NCI-H524 (cell line): ENCODE data around the gene PLEKHJ1.
"Not testable (repeated sequence)": the region's sequence is repeated elsewhere in the genome, so short reads cannot be mapped to it uniquely, and the experiment has no call there.

Source experiments
- DNase-seq, 2 experiments: peaks; one replicate each; lab custom pipeline; 2025; lab: John Stamatoyannopoulos, UW

The PLEKHJ1 gene, protein sequence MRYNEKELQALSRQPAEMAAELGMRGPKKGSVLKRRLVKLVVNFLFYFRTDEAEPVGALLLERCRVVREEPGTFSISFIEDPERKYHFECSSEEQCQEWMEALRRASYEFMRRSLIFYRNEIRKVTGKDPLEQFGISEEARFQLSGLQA

DNA sequence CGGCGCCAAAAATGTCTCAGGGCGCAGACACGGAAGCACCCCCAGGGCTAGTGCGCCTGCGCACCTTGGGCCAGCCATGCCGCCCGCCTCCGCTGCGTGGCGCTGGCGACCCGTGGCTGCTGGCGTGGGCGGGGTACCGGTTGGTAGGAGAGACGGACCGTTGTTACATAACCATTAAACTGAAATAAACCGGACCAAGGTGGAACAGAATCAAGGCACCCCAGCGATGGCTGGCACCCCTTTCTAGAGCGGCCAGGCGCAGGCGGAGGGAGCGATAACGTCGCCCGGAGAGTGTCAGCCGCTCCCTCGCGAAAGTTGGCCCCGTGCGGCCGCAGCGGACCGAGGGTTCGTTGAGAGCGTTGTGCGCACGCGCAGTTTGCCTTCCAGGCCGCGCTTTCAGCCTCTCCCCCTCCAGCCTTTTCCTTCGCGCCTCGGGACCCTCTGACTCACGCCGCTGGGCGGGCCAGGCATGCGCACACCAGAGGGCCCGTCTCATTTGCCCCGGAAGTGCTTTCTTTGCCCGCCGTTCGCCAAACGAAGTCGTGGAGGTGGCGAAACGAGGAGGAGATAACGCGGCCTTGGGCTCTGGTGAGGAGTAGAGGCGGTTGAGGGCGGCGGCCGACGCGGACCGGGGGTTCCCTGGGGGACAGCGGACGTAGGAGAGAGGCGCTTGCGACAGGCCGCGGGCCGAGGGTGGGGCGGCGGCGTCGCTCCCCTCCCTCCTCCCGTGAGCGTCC is at the start of gene PLEKHJ1, which contains the start of gene SF3A2:
Gene PLEKHJ1, minus strand, starts transcription at position 16 of the 737 bp plus-strand sequence. CDS start 81 bp downstream, outside the sequence.
Gene SF3A2, plus strand, starts transcription at position 511 of the 737 bp plus-strand sequence. CDS start 6,595 bp downstream, outside the sequence.
- peak; percentile 96 to 99 for DNase-seq

GRCh38 chr19:2283835-2284507 is 47.8 kb upstream of the PLEKHJ1 start:
- no peak for DNase-seq

- no peak for DNase-seq
Measured at GRCh38 chr19:2282862-2283237, 46.7 kb upstream of the PLEKHJ1 start.

GRCh38 chr19:2282062-2282861 is 46.1 kb upstream of the PLEKHJ1 start, which contains the start of gene PEAK3:
Gene PEAK3 (minus strand): TSS chr19:2282175. CDS start chr19:2280931, 1,244 bp downstream.
- no peak for DNase-seq

GRCh38 chr19:2281265-2282061 is 45.3 kb upstream of the PLEKHJ1 start:
- DNase-seq: not testable (repeated sequence)

DNA sequence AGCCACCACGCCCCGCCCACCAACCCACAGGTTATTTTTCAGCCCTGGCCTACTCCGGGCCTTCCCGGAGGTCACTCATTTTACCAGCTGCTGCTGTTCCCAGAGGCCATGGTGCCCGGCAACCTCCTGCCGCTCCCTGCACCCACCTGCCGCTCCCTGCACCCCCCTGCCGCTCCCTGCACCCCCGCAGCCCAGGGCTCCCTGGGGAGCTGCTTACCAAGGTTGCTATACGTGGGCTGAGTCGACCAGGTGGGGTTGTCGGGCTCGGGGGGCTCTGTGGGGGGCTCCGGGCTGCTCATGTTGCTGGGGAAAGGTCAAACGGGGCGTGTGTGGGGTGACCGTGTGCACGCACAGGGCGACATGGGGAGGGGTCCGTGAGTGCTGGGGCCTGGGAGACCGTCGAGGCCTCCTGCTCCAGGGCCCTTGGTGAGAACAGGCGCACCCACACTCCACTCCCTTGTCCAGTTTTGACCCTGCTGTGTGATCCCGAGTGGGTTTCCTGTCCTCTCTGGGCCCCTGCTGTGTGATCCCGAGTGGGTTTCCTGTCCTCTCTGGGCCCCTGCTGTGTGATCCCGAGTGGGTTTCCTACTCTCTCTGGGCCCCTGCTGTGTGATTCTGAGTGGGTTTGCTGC is 44.6 kb upstream of the PLEKHJ1 start:
- DNase-seq: no peak

DNA sequence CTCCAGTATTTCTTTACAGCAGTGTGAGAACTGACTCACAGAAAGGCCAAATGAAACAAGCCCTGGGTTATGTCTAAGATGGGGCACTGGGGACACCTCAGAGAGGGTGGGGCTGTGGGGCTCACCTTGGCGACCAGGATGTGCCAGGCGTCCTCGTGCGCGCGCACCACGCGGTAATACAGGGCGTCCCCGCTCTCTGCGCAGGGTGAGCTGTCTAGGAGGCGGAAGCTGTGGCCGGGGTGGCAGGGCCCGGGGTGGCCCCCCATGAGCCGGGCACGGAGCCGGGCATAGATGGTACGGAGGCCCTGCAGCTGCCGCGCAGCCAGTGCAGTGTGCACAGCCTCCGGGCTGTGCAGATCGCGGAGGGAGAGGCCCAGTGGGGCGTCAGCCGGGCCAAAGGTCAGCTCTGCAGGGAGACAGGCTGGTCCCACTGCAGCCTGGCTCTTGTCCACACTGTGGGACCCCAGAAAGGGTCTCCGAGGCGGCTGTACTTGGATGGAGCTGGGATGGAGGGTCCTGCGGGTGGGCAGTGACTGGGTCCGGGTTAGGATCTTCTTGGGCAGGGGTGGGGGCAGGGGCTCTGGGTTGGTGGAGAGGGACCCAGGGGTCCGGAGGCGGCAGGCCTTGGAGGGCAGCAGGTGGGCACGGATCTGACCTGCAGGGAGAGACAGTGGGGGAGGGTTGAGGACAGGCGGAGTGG is 42.5 kb upstream of the PLEKHJ1 start:
- DNase-seq: no peak

GRCh38 chr19:2277138-2277537 is 41.0 kb upstream of the PLEKHJ1 start:
- DNase-seq: no peak

DNA sequence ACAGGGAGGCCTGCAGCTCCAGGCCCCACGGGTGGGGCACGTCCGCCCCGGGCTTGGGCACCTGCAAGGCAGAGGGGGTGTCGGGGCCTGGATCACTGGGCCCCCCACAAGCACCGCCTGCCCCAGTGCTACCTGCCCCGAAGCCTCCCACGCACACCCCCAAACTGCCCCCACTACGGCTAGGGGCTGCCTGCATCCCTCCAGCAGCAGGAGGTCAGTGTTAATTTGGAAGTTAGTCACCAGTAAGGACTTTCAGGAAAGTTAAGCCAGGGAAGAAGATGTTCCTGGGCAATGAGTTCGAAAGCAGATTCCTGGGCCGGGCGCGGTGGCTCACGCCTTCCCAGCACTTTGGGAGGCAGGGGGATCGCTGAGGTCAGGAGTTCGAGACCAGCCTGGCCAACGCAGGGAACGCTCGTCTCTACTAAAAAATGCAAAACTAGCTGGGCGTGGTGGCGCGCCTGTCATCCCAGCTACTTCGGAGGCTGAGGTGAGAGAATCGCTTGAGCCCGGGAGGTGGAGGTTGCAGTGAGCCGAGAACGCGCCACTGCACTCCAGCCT is 40.4 kb upstream of the PLEKHJ1 start:
- no peak for DNase-seq

DNA sequence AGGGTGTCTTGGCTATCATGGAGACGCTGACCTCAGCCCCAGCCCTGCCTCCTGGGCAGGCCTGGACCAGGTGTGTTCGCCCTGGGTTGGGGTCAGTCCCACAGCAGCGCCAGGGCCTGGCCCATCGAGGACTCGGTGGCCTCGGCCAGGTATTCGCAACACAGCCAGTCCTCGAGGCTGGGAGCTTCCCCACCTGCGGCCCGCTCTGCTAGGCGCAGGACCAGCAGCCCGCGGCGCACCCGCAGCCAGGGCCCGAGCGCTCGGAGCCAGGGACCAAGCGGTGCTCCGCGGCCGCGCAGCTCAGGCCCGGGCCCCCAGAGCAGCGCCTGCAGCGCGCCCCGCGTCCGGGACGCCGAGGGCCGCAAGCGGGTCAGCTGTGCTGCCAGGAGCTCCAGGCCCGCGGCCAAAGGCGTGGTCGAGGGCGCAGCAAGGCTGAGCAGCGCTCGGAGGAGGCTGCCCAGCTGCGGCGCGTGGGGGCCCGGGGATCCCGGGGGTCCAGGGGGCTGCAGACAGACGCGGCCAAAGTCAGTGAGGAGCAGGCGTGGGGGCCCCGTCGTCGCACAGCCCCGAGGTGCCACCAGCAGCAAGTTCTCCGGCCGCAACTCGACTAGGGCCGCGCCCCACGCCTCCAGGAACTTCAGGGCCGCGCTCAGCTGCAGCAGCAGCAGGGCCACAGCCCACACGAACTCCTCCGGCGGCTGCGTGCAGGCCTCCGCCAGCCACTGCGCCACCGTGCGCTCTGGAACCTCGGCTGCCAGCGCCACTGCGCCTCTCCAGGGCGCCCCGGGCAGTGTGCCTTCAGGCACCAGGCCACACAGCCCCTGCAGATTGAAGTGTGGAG is 39.7 kb upstream of the PLEKHJ1 start:
- no peak for DNase-seq

- DNase-seq: peak; percentile 64 to 79
Measured at GRCh38 chr19:2274931-2275535, 38.9 kb upstream of the PLEKHJ1 start.

DNA sequence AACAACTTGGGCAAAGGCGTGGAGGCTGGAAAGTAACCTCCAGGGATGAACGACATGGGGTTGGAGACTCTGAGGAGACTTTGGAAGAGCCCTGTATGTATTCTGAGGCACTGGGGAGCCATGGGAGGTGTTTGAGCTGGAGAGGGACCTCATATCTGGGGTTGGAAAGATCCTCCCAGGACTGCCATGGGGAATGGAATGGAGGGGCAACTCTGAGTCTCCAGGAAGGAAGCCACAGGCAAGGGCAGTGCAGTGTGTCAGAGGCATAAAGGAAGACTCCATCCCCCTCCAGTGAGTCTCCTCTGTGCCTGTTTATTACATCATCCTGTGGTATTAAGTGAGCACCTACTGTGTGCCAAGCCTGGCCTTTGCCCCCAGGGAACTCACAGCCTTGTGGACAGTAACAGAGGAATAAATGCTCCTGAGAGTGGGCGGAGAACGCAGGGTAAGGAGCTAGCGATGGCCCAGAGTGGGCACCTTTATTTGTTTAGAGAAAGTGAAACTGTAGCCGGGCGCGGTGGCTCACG is 38.1 kb upstream of the PLEKHJ1 start:
- DNase-seq: no peak

GRCh38 chr19:2273356-2274184 is 37.4 kb upstream of the PLEKHJ1 start:
- DNase-seq: peak; percentile 45 to 79

DNA sequence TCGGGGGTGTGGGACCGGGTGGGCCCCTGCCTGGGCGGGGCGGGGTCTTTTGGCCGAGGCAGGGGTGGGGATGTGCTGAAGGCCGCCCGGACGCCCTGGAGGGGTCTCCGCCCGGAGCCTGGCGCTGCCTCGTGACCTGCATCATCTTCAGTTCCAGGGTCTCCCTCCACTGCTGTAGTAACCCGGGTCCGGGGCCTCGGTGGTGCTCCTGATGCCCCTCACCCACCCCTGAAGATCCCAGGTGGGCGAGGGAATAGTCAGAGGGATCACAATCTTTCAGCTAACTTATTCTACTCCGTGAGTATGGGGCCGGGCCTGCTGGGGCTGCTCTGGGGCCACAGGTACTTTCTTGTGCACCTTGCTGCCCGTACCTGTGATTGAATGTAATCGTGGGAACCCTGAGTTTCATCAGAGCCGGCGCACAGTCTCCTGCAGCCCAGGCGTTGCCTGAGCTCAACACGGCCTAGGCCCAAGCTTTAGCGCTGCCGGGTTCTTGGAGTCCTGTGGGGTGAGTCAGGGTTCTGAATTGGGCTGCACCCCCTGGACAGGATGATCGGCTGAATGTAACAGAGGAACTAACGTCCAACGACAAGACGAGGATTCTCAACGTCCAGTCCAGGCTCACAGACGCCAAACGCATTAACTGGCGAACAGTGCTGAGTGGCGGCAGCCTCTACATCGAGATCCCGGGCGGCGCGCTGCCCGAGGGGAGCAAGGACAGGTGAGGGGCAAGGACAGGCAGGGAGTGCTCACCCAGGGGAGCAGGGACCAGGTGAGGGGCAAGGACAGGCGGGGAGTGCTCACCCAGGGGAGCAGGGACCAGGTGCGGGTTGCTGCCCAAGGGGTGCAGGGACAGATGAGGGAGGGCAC is 35.3 kb upstream of the PLEKHJ1 start:
- DNase-seq: no peak

DNA sequence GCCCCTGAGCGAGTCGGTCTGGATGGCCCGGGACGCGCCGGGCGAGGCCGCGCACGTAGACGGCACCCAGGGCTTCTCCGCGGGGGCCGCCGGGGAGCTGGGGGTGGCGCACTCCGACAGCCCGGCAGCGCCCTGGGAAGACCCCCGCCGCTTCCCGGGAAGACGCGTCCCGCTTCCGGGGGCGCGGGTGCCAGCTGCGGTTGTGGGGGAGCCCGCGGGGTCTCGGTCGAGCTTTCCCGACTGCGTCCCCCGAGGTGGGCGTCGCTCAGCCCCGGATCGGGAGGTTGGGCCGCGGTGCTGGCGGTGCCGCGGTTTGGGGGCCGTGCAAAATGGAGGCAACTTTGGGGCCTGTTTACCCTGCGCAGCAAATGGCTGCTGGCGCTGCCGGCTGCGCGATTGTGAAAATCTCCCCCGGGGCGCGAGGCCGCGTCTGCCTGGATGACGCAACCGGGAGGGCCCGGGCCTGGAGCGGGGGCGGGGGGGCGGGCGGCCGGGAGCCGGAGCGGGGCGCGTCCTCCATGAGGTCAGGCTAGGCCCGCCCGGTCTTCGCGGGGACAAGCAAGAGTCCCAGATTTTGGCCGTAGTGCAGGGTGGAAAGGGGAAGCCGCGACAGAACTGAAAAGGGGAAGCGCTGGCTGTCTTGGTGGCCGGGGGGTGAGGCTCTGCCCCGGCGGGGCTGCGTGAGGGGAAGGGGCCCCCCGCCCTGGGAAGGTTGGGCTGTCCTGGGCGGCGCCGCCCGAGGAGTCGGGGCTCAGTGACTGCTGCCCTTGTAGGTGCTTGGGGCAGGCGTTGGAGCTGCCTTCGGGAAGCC is 34.5 kb upstream of the PLEKHJ1 start:
- DNase-seq: peak in 1 of 2 experiments; percentile 35

DNA sequence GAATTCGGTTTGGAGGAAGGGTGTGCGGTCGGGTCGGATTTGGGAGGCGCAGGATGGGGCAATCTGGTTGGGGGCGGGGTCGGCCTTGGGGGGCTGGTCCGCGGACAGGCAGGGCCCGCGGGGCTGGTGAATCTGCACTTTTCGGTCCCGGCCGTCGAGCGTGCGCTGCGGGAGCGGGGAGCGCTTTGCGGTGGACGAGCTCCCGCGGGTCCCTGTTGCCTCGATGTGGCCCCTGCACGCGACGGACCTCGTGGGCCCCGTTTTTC is 34.0 kb upstream of the PLEKHJ1 start:
- DNase-seq: no peak
